Spinal cord (tissue), 10 donors: ENCODE data around the gene GALNT14. TPM values are rescaled to one million over a fixed set of nuclear protein-coding genes. Genes with fewer than 3 reads are reported as not detected.

Source experiments
- DNase-seq, 6 donors: peaks; one replicate each; pipeline versions ENCODE4 v3.0.0 to v3.0.0-alpha.2; 2013 to 2015; ENCODE audit warnings: low spot score in 6 of 6, low read depth in 4 of 6
- H3K27ac ChIP-seq: one replicate; pipeline ENCODE4 v1.5.1; 2013; ENCODE audit warnings: low read depth, low read length, control low read depth
- H3K27me3 ChIP-seq: one replicate; pipeline ENCODE4 v1.6.1; 2013; ENCODE audit warnings: low read length; ENCODE audit not compliant: control insufficient read depth, insufficient read depth
- H3K36me3 ChIP-seq: one replicate; pipeline ENCODE4 v1.6.1; 2013; ENCODE audit warnings: low read length; ENCODE audit not compliant: control insufficient read depth, insufficient read depth
- H3K4me1 ChIP-seq: one replicate; pipeline ENCODE4 v1.6.1; 2013; ENCODE audit warnings: low read length; ENCODE audit not compliant: control insufficient read depth, insufficient read depth
- H3K4me3 ChIP-seq: one replicate; pipeline ENCODE4 v1.5.1; 2013; ENCODE audit warnings: low read depth, low read length, control low read depth
- H3K9me3 ChIP-seq: one replicate; pipeline ENCODE4 v1.6.1; 2013; ENCODE audit warnings: low read length; ENCODE audit not compliant: control insufficient read depth, insufficient read depth
- WGBS: methylation state at CpG from one replicate; pipeline ENCODE4 v1.1.5; 2013; ENCODE audit warnings: missing lambda C conversion rate; ENCODE audit not compliant: insufficient coverage; 5-methylcytosine and 5-hydroxymethylcytosine counted together
- polyA plus RNA-seq, 2 donors: library from polyadenylated mRNA; unstranded; fragments of 120-200 nt; gene quantifications; one replicate each; pipeline ENCODE4 v1.2.1, GENCODE V29; 2013; ENCODE audit not compliant: insufficient read length in 2 of 2
- total RNA-seq, 2 donors: library from RNA; depleted of rRNA in 1 of 2; stranded (reverse); fragments of 120-200 nt in 1 of 2; fragments of >200 nt in 1 of 2; gene quantifications; one replicate each; pipeline versions ENCODE4 v1.2.3 to v1.2.4, GENCODE V29; 2013 to 2014
- donor health status: healthy.

GALNT14 gene
- total and polyA plus RNA-seq, 4 donors: 4.6 to 25.1 (median 16.2) TPM

- Histone ChIP-seq H3K27ac (no peak overlapping the region), H3K4me3 (no peak overlapping the region), H3K9me3 (no peaks in the 10 kb centered on the region), H3K27me3 (no peaks in the 10 kb centered on the region), H3K36me3 (no peaks in the 10 kb centered on the region), H3K4me1 (no peaks in the 10 kb centered on the region)
- no peak for DNase-seq
- WGBS: 76% methylated on average over 8 of the region's 11 CpGs
Measured at GRCh38 chr2:30994227-30995056, 143.8 kb downstream of the GALNT14 start.

GRCh38 chr2:30992781-30993180 lies 145.5 kb downstream of the GALNT14 start:
- Histone ChIP-seq H3K4me3 (no peak overlapping the region), H3K27ac (no peak overlapping the region), H3K9me3 (no peaks in the 10 kb centered on the region), H3K4me1 (no peaks in the 10 kb centered on the region), H3K27me3 (no peaks in the 10 kb centered on the region), H3K36me3 (no peaks in the 10 kb centered on the region)
- WGBS: 92% methylated on average over 18 of the region's 18 CpGs
- DNase-seq: no peak

GRCh38 chr2:30990671-30991070 lies 147.6 kb downstream of the GALNT14 start:
- Histone ChIP-seq H3K36me3 (no peaks in the 10 kb centered on the region), H3K27me3 (no peaks in the 10 kb centered on the region), H3K4me1 (no peaks in the 10 kb centered on the region), H3K4me3 (no peak overlapping the region), H3K9me3 (no peaks in the 10 kb centered on the region), H3K27ac (no peak overlapping the region)
- DNase-seq: peak in 1 of 6 donors; percentile 27
- WGBS: 0% methylated on average over 2 of the region's 4 CpGs

- 100% methylated on average over 2 of the region's 2 CpGs for WGBS
- Histone ChIP-seq H3K9me3 (no peaks in the 10 kb centered on the region), H3K27ac (no peak overlapping the region), H3K27me3 (no peaks in the 10 kb centered on the region), H3K4me3 (no peak overlapping the region), H3K4me1 (no peaks in the 10 kb centered on the region), H3K36me3 (no peaks in the 10 kb centered on the region)
- DNase-seq: no peak
Measured at GRCh38 chr2:30990176-30990575, 148.1 kb downstream of the GALNT14 start.

GRCh38 chr2:30989746-30990145 lies 148.5 kb downstream of the GALNT14 start:
- no peaks in the 10 kb centered on the region for H3K36me3 ChIP-seq
- H3K27ac ChIP-seq: no peak overlapping the region
- H3K4me1 ChIP-seq: no peaks in the 10 kb centered on the region
- H3K9me3 ChIP-seq: no peaks in the 10 kb centered on the region
- no peak overlapping the region for H3K4me3 ChIP-seq
- DNase-seq: no peak
- WGBS: no CpG with 5 or more reads among the region's 1 CpG
- H3K27me3 ChIP-seq: no peaks in the 10 kb centered on the region

- no peaks in the 10 kb centered on the region for H3K27me3 ChIP-seq
- H3K4me3 ChIP-seq: no peak overlapping the region
- WGBS: 30% methylated on average over 2 of the region's 6 CpGs
- no peaks in the 10 kb centered on the region for H3K9me3 ChIP-seq
- H3K36me3 ChIP-seq: no peaks in the 10 kb centered on the region
- peaks cover 5% of the 10 kb centered on the region for H3K4me1 ChIP-seq
- H3K27ac ChIP-seq: no peak overlapping the region
- DNase-seq: peak in 1 of 6 donors; percentile 80
Measured at GRCh38 chr2:30987566-30987965, 150.7 kb downstream of the GALNT14 start.

GRCh38 chr2:30986231-30986580 lies 152.0 kb downstream of the GALNT14 start:
- Histone ChIP-seq H3K27me3 (no peaks in the 10 kb centered on the region), H3K4me3 (no peak overlapping the region), H3K27ac (no peak overlapping the region), H3K9me3 (no peaks in the 10 kb centered on the region), H3K36me3 (no peaks in the 10 kb centered on the region), H3K4me1 (peaks cover 5% of the 10 kb centered on the region)
- 84% methylated on average over 4 of the region's 5 CpGs for WGBS
- no peak for DNase-seq

GRCh38 chr2:30985493-30986230 lies 152.6 kb downstream of the GALNT14 start:
- H3K27ac ChIP-seq: no peak overlapping the region
- H3K9me3 ChIP-seq: no peaks in the 10 kb centered on the region
- H3K27me3 ChIP-seq: no peaks in the 10 kb centered on the region
- DNase-seq: peak in 2 of 6 donors; percentile 39 to 83
- H3K36me3 ChIP-seq: no peaks in the 10 kb centered on the region
- H3K4me1 ChIP-seq: peaks cover 5% of the 10 kb centered on the region
- H3K4me3 ChIP-seq: no peak overlapping the region
- WGBS: 57% methylated on average over 7 of the region's 9 CpGs

- no peaks in the 10 kb centered on the region for H3K9me3 ChIP-seq
- peak in 2 of 6 donors; percentile 39 to 64 for DNase-seq
- peaks cover 13% of the 10 kb centered on the region for H3K4me1 ChIP-seq
- no peak overlapping the region for H3K27ac ChIP-seq
- H3K36me3 ChIP-seq: no peaks in the 10 kb centered on the region
- no peak overlapping the region for H3K4me3 ChIP-seq
- H3K27me3 ChIP-seq: no peaks in the 10 kb centered on the region
- WGBS: 28% methylated on average over 2 of the region's 2 CpGs
Measured at GRCh38 chr2:30984148-30984547, 154.1 kb downstream of the GALNT14 start.

- no peak overlapping the region for H3K27ac ChIP-seq
- no peak overlapping the region for H3K4me3 ChIP-seq
- WGBS: 49% methylated on average over 6 of the region's 8 CpGs
Measured at GRCh38 chr2:30981510-30981909, 156.7 kb downstream of the GALNT14 start.

More at GRCh38 chr2:30981510-30981909, 156.7 kb downstream of the GALNT14 start:
- H3K9me3 ChIP-seq: no peaks in the 10 kb centered on the region
- no peaks in the 10 kb centered on the region for H3K36me3 ChIP-seq
- DNase-seq: no peak
- peaks cover 13% of the 10 kb centered on the region for H3K4me1 ChIP-seq
- H3K27me3 ChIP-seq: no peaks in the 10 kb centered on the region
